Measurements from ENCODE around the gene ST3GAL3. TPM values are rescaled to one million over a fixed set of nuclear protein-coding genes. Genes with fewer than 3 reads are reported as not detected.
A peak's percentile ranks its signal among the peaks of the same experiment; 100 is the strongest.

The ST3GAL3 gene
- total RNA-seq, 1 donor from 2014 or later: 11.2 TPM

- ATAC-seq (no peak), DNase-seq (ENCODE audit: low spot score) (no peak)
These were observed 166.5 kb downstream of the ST3GAL3 start for GRCh38 chr1:43873851-43874250.

GRCh38 chr1:43874716-43875115 lies 167.4 kb downstream of the ST3GAL3 start:
- ATAC-seq (no peak), DNase-seq (ENCODE audit: low spot score) (no peak)

- ATAC-seq (no peak), DNase-seq (ENCODE audit: low spot score) (no peak)
These were observed 168.0 kb downstream of the ST3GAL3 start for GRCh38 chr1:43875331-43875730.

- no peak for ATAC-seq
- DNase-seq (ENCODE audit: low spot score): no peak
These were observed 169.8 kb downstream of the ST3GAL3 start for GRCh38 chr1:43877101-43877500.

GRCh38 chr1:43878440-43878839 lies 171.1 kb downstream of the ST3GAL3 start:
- ATAC-seq (no peak), DNase-seq (ENCODE audit: low spot score) (no peak)

GRCh38 chr1:43878854-43879253 lies 171.5 kb downstream of the ST3GAL3 start:
- ATAC-seq: no peak
- no peak for DNase-seq (ENCODE audit: low spot score)

- ATAC-seq (no peak), DNase-seq (ENCODE audit: low spot score) (no peak)
These were observed 172.1 kb downstream of the ST3GAL3 start for GRCh38 chr1:43879414-43879813.

GRCh38 chr1:43879996-43880395 lies 172.7 kb downstream of the ST3GAL3 start:
- DNase-seq (ENCODE audit: low spot score): no peak
- no peak for ATAC-seq

- DNase-seq (ENCODE audit: low spot score): no peak
- ATAC-seq: no peak
These were observed 173.3 kb downstream of the ST3GAL3 start for GRCh38 chr1:43880604-43881003.

GRCh38 chr1:43881415-43881814 lies 174.1 kb downstream of the ST3GAL3 start:
- DNase-seq (ENCODE audit: low spot score) (no peak), ATAC-seq (no peak)

- DNase-seq (ENCODE audit: low spot score) (no peak), ATAC-seq (no peak)
These were observed 175.4 kb downstream of the ST3GAL3 start for GRCh38 chr1:43882763-43883162.

- no peak for DNase-seq (ENCODE audit: low spot score)
- ATAC-seq: no peak
These were observed 176.0 kb downstream of the ST3GAL3 start for GRCh38 chr1:43883321-43883720.

GRCh38 chr1:43885279-43885801 lies 178.0 kb downstream of the ST3GAL3 start:
- ATAC-seq (no peak), DNase-seq (ENCODE audit: low spot score) (no peak)

GRCh38 chr1:43887748-43888147 lies 180.4 kb downstream of the ST3GAL3 start:
- DNase-seq (ENCODE audit: low spot score) (no peak), ATAC-seq (no peak)

- DNase-seq (ENCODE audit: low spot score) (no peak), ATAC-seq (no peak)
These were observed 183.5 kb downstream of the ST3GAL3 start for GRCh38 chr1:43890815-43891214.

GRCh38 chr1:43893006-43893405 lies 185.7 kb downstream of the ST3GAL3 start:
- DNase-seq (ENCODE audit: low spot score): no peak
- ATAC-seq: no peak

GRCh38 chr1:43898981-43899380 lies 191.6 kb downstream of the ST3GAL3 start:
- ATAC-seq: no peak

GRCh38 chr1:43900386-43900785 lies 193.1 kb downstream of the ST3GAL3 start:
- ATAC-seq (no peak), DNase-seq (ENCODE audit: low spot score) (no peak)

More at GRCh38 chr1:43898981-43899380, 191.6 kb downstream of the ST3GAL3 start:
- no peak for DNase-seq (ENCODE audit: low spot score)

GRCh38 chr1:43901196-43901961 lies 194.0 kb downstream of the ST3GAL3 start:
- peak; percentile 13 for ATAC-seq
- DNase-seq (ENCODE audit: low spot score): no peak

GRCh38 chr1:43902058-43902831 lies 194.9 kb downstream of the ST3GAL3 start:
- DNase-seq (ENCODE audit: low spot score): no peak
- no peak for ATAC-seq

- DNase-seq (ENCODE audit: low spot score) (no peak), ATAC-seq (no peak)
These were observed 197.6 kb downstream of the ST3GAL3 start for GRCh38 chr1:43904660-43905551.
